Dendritic cell treated with granulocyte-macrophage colony-stimulating factor and Interleukin-4, amounts not matched to agents 40 ng/mL and 50 ng/mL, for 4 days (primary cell): ENCODE measurements around the gene TLR8.

Experiments
- H3K27ac Mint-ChIP-seq: one replicate; pipeline ENCODE4 v1.8.0; 2022; ENCODE audit warnings: mild to moderate bottlenecking, mixed read lengths
- H3K27me3 Mint-ChIP-seq: one replicate; pipeline ENCODE4 v1.8.0; 2022; ENCODE audit warnings: mild to moderate bottlenecking, mixed read lengths
- H3K36me3 Mint-ChIP-seq: one replicate; pipeline ENCODE4 v1.8.0; 2022; ENCODE audit warnings: low read depth, mixed read lengths
- H3K4me1 Mint-ChIP-seq: one replicate; pipeline ENCODE4 v1.8.0; 2022; ENCODE audit warnings: low read depth, mixed read lengths
- H3K4me3 Mint-ChIP-seq: one replicate; pipeline ENCODE4 v1.8.0; 2022; ENCODE audit warnings: mild to moderate bottlenecking, moderate library complexity, mixed read lengths
- H3K9me3 Mint-ChIP-seq: one replicate; pipeline ENCODE4 v1.8.0; 2022; ENCODE audit warnings: mixed read lengths
- intact Hi-C: fragments of 100-400 bp; cut with micrococcal nuclease; formaldehyde crosslinking; loops from one replicate; pipeline ENCODE4 v1.15.0; 2022

Gene TLR8

GRCh38 chrX:12906046-12906761 is at the start of gene TLR8:
TLR8 (plus strand) TSS chrX:12906620; CDS start chrX:12906707, 87 bp downstream.
- no peaks in the 10 kb centered on the region for H3K9me3 Mint-ChIP-seq
- H3K27ac Mint-ChIP-seq: peak within 1 kb of the TSS; percentile 80
- H3K36me3 Mint-ChIP-seq: peaks cover 5% of the 10 kb centered on the region
- H3K27me3 Mint-ChIP-seq: no peaks in the 10 kb centered on the region
- H3K4me3 Mint-ChIP-seq: peak within 1 kb of the TSS; percentile 78
- H3K4me1 Mint-ChIP-seq: peaks cover 49% of the 10 kb centered on the region
- intact Hi-C loops: no loop called here

GRCh38 chrX:12865359-12865758 is 41.1 kb upstream of the TLR8 start:
- Mint-ChIP-seq H3K36me3 (no peaks in the 10 kb centered on the region), H3K4me1 (peaks cover 29% of the 10 kb centered on the region), H3K27me3 (no peaks in the 10 kb centered on the region), H3K27ac (peak overlapping the region; percentile 77), H3K9me3 (peaks cover 8% of the 10 kb centered on the region), H3K4me3 (no peak overlapping the region)
- intact Hi-C loops: no loop called here

GRCh38 chrX:12866451-12867377 is 39.7 kb upstream of the TLR8 start, which contains the start of gene TLR7:
TLR7 (plus strand) TSS chrX:12867072; CDS start chrX:12867579, 507 bp downstream.
- H3K4me1 Mint-ChIP-seq: peaks cover 35% of the 10 kb centered on the region
- H3K9me3 Mint-ChIP-seq: peaks cover 8% of the 10 kb centered on the region
- intact Hi-C loops: no loop called here
- H3K27me3 Mint-ChIP-seq: no peaks in the 10 kb centered on the region
- peak within 1 kb of the TSS; percentile 65 for H3K27ac Mint-ChIP-seq
- H3K36me3 Mint-ChIP-seq: no peaks in the 10 kb centered on the region
- H3K4me3 Mint-ChIP-seq: peak within 1 kb of the TSS; percentile 51

- Mint-ChIP-seq H3K27ac (peak overlapping the region; percentile 65), H3K4me1 (peaks cover 42% of the 10 kb centered on the region), H3K36me3 (no peaks in the 10 kb centered on the region), H3K27me3 (no peaks in the 10 kb centered on the region), H3K9me3 (peaks cover 5% of the 10 kb centered on the region), H3K4me3 (peak overlapping the region; percentile 51)
- intact Hi-C loops: no loop called here
These were observed 38.7 kb upstream of the TLR8 start for GRCh38 chrX:12867685-12868084.

GRCh38 chrX:12868747-12869146 is 37.7 kb upstream of the TLR8 start:
- intact Hi-C loops: no loop called here
- Mint-ChIP-seq H3K4me1 (peaks cover 42% of the 10 kb centered on the region), H3K36me3 (peaks cover 5% of the 10 kb centered on the region), H3K27ac (peak overlapping the region; percentile 13), H3K4me3 (no peak overlapping the region), H3K9me3 (no peaks in the 10 kb centered on the region), H3K27me3 (no peaks in the 10 kb centered on the region)

GRCh38 chrX:12871257-12871656 is 35.2 kb upstream of the TLR8 start:
- intact Hi-C loops: no loop called here
- Mint-ChIP-seq H3K27me3 (no peaks in the 10 kb centered on the region), H3K36me3 (peaks cover 5% of the 10 kb centered on the region), H3K9me3 (no peaks in the 10 kb centered on the region), H3K4me3 (peak overlapping the region; percentile 20), H3K4me1 (peaks cover 38% of the 10 kb centered on the region), H3K27ac (peak overlapping the region; percentile 43)

- Mint-ChIP-seq H3K4me3 (no peak overlapping the region), H3K4me1 (peaks cover 36% of the 10 kb centered on the region), H3K27ac (peak overlapping the region; percentile 21), H3K27me3 (no peaks in the 10 kb centered on the region), H3K36me3 (peaks cover 5% of the 10 kb centered on the region), H3K9me3 (no peaks in the 10 kb centered on the region)
- intact Hi-C loops: no loop called here
These were observed 33.7 kb upstream of the TLR8 start for GRCh38 chrX:12872741-12873140.

GRCh38 chrX:12874581-12874980 is 31.8 kb upstream of the TLR8 start:
- H3K36me3 Mint-ChIP-seq: peaks cover 5% of the 10 kb centered on the region
- H3K27me3 Mint-ChIP-seq: no peaks in the 10 kb centered on the region
- H3K27ac Mint-ChIP-seq: peak overlapping the region; percentile 51
- no peaks in the 10 kb centered on the region for H3K9me3 Mint-ChIP-seq
- intact Hi-C loops: no loop called here
- H3K4me3 Mint-ChIP-seq: no peak overlapping the region
- H3K4me1 Mint-ChIP-seq: peaks cover 31% of the 10 kb centered on the region

- Mint-ChIP-seq H3K36me3 (peaks cover 5% of the 10 kb centered on the region), H3K4me1 (peaks cover 27% of the 10 kb centered on the region), H3K27me3 (no peaks in the 10 kb centered on the region), H3K4me3 (no peak overlapping the region), H3K27ac (no peak overlapping the region), H3K9me3 (no peaks in the 10 kb centered on the region)
- intact Hi-C loops: no loop called here
These were observed 29.0 kb upstream of the TLR8 start for GRCh38 chrX:12877386-12877785.

GRCh38 chrX:12878536-12878935 is 27.9 kb upstream of the TLR8 start:
- no peaks in the 10 kb centered on the region for H3K9me3 Mint-ChIP-seq
- no peak overlapping the region for H3K27ac Mint-ChIP-seq
- H3K4me1 Mint-ChIP-seq: peaks cover 27% of the 10 kb centered on the region
- H3K27me3 Mint-ChIP-seq: no peaks in the 10 kb centered on the region
- no peak overlapping the region for H3K4me3 Mint-ChIP-seq
- H3K36me3 Mint-ChIP-seq: no peaks in the 10 kb centered on the region
- intact Hi-C loops: no loop called here

- Mint-ChIP-seq H3K36me3 (peaks cover 6% of the 10 kb centered on the region), H3K27me3 (no peaks in the 10 kb centered on the region), H3K27ac (peak overlapping the region; percentile 71), H3K4me1 (peaks cover 21% of the 10 kb centered on the region), H3K9me3 (no peaks in the 10 kb centered on the region), H3K4me3 (no peak overlapping the region)
- intact Hi-C loops: no loop called here
These were observed 24.5 kb upstream of the TLR8 start for GRCh38 chrX:12881914-12882313.

- H3K27ac Mint-ChIP-seq: no peak overlapping the region
- intact Hi-C loops: no loop called here
- H3K27me3 Mint-ChIP-seq: no peaks in the 10 kb centered on the region
- no peak overlapping the region for H3K4me3 Mint-ChIP-seq
- peaks cover 8% of the 10 kb centered on the region for H3K4me1 Mint-ChIP-seq
- H3K36me3 Mint-ChIP-seq: peaks cover 6% of the 10 kb centered on the region
- H3K9me3 Mint-ChIP-seq: no peaks in the 10 kb centered on the region
These were observed 20.9 kb upstream of the TLR8 start for GRCh38 chrX:12885508-12885907.

GRCh38 chrX:12886545-12886944 is 19.9 kb upstream of the TLR8 start:
- Mint-ChIP-seq H3K27ac (no peak overlapping the region), H3K27me3 (no peaks in the 10 kb centered on the region), H3K4me1 (peaks cover 19% of the 10 kb centered on the region), H3K9me3 (no peaks in the 10 kb centered on the region), H3K36me3 (peaks cover 6% of the 10 kb centered on the region), H3K4me3 (no peak overlapping the region)
- intact Hi-C loops: no loop called here

GRCh38 chrX:12887141-12887540 is 19.3 kb upstream of the TLR8 start:
- Mint-ChIP-seq H3K9me3 (no peaks in the 10 kb centered on the region), H3K4me1 (peaks cover 16% of the 10 kb centered on the region), H3K4me3 (no peak overlapping the region), H3K27me3 (no peaks in the 10 kb centered on the region), H3K27ac (no peak overlapping the region), H3K36me3 (peaks cover 6% of the 10 kb centered on the region)
- intact Hi-C loops: no loop called here
